SH-SY5Y (cell line): ENCODE measurements around the gene OSTF1.

Experiments
- GATA2 ChIP-seq: IDR thresholded peaks from 2 replicates; pipeline ENCODE4 v1.6.1; 2011; ENCODE audit warnings: mild to moderate bottlenecking, low read depth, low read length
- GATA3 ChIP-seq: IDR thresholded peaks from 2 replicates; pipeline ENCODE4 v1.6.1; 2011; ENCODE audit warnings: low read depth, mild to moderate bottlenecking, low read length, moderate library complexity

- no peak for TF ChIP-seq GATA2
- no peak for TF ChIP-seq GATA3
Observed at GRCh38 chr9:75168270-75169178, 80.2 kb downstream of the OSTF1 start.
